GM18511 (cell line): ENCODE results near the gene CFAP221.
"Not testable (repeated sequence)": the region's sequence is repeated elsewhere in the genome, so short reads cannot be mapped to it uniquely, and the experiment has no call there.

Experiments used
- ATAC-seq: cut with Tn5 transposase; IDR thresholded peaks from one replicate; pipeline ENCODE4 v1.9.1; 2021; ENCODE audit warnings: mild to moderate bottlenecking, moderate library complexity; ENCODE audit not compliant: unreplicated experiment

Gene CFAP221

GRCh38 chr2:119584469-119584868 lies 40.2 kb downstream of the CFAP221 start:
- ATAC-seq: no peak

DNA sequence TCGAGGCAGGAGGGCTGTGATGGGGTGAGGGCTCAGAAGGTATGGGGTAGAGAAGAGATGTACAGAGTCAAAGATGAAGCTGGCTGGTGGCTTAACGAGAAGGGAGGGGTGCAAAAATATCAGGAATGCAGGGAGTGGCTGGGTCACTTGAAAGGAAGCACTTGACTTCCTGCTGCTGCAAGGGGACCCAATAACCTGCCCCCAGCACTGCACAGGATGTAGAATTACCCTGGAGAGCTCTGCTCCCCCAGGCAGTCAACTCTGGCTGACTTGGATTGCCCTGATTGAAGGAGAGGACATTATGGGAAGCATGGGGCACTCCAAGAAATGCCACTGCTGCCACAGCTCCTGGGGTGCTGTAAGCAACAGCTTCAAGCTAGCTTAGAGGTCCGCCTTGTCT lies 41.8 kb downstream of the CFAP221 start:
- no peak for ATAC-seq

- no peak for ATAC-seq
These were observed 46.6 kb downstream of the CFAP221 start for GRCh38 chr2:119590873-119591272.

DNA sequence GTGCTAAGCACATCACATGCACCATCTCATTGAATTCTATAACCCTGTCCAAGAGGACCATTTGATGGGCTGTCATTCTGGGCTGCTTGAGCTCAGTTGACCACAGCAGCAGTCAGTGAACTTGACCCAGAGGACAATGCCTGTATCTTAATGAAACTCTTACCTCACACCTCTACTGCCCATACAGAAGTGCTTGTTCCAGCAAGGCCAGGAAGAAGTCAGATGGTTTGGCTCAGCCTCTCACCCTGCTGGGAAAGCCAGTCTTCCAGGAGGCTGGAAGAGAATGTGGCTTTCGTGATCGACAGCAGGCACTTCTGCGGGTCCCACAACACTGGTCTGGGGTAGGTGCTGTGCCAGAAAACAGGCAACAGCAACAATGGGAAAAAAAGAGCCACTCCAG lies 47.3 kb downstream of the CFAP221 start:
- no peak for ATAC-seq

- ATAC-seq: no peak
These were observed 48.2 kb downstream of the CFAP221 start for GRCh38 chr2:119592436-119592835.

DNA sequence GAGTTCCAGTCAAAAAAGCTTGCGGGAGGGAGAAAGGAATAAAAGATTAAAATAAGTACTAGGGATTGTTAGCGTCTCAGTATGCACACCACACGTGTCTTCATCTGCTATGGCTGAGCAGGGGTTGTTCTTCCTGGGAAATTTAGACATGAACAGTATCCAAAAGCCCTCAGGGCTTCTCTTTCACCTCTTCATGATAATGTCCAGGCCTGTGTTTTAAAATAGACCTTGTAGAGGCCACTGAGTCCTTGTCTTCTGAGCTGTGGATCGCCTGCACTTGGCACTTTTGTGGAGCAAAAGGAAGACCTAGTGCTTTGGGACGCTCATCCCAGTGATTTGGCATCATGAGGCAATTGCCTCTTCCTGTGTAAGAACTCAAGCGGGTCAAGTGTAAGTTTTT lies 52.4 kb downstream of the CFAP221 start:
- ATAC-seq: no peak

GRCh38 chr2:119598596-119599263 lies 54.5 kb downstream of the CFAP221 start:
- no peak for ATAC-seq

DNA sequence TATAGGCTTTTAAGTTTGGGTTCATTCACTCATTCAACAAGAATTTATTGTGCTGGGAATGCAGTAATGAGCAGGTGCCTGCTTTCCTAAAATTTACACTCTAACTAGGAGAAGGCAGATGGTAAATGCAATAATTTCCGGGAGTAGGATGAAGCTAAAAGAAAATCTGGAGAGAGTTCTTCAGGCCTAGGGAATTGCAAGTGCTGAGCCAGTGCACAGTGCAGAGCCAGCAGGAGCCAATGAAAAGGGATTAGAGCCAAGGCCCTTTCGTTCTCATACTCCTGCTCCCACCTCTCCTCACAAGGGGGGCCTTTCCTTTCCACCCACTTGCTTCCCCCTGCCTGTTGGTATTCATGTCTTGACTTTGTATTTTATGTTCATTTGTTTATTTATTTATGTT lies 55.1 kb downstream of the CFAP221 start:
- no peak for ATAC-seq

- no peak for ATAC-seq
These were observed 60.8 kb downstream of the CFAP221 start for GRCh38 chr2:119605096-119605495.

- ATAC-seq: no peak
These were observed 62.4 kb downstream of the CFAP221 start for GRCh38 chr2:119606674-119607073.

DNA sequence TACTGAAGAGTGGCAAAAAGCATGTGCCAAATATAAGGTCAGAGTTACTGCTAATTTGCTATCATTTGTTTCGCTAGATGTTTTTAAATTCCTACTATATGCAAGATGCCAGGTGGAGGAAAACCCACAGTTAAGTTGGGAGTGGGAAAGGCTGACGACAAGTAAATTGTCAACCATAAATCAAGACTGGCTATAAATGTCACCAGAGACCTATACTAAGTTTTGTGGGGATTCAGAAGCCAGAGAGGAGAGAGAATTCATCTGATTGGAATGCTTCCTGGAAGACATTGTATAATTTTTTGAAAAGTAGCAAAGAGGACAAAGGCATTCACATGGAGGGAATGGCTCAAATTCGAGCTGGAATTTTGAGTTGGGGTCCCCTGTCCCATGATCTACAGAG lies 64.3 kb downstream of the CFAP221 start:
- ATAC-seq: no peak

DNA sequence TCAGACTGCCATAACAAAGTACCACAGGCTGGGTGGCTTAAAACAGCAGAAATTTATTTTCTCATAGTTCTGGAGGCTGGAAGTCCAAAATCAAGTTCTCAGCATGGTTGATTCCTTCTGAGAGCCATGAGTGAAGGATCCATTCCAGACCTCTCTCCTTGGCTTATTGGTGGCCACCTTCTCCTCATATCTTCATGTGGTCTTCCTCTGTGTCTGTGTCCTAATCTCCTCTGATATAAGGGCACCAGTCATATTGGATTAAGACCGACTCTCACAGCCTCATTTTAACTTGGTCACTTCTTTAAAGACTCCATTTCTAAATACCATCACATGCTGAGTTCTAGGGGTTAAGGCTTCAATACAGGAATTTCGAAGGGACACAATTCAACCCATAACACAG lies 65.1 kb downstream of the CFAP221 start:
- ATAC-seq: no peak

GRCh38 chr2:119614140-119614539 lies 69.9 kb downstream of the CFAP221 start:
- ATAC-seq: not testable (repeated sequence)

DNA sequence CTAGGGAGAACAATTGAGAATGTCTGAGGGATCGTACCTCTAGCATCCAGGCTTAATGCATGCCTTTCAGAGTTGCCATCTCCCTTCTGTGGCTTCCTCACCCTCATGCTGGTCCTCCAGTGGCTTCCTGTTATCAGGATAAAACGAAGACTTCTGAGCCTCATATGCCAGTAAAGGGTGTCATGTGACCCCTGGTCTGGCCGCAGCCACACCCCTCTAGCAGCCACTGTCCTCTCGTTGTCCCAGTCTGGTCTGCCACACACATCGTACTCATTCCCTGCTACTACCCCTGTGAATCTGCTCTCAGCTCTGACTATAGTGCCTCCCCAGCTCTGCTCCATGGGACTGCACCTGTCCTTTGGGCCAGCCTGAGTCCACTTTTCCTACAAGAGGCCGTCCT lies 72.2 kb downstream of the CFAP221 start:
- no peak for ATAC-seq

GRCh38 chr2:119617455-119617854 lies 73.2 kb downstream of the CFAP221 start:
- no peak for ATAC-seq

DNA sequence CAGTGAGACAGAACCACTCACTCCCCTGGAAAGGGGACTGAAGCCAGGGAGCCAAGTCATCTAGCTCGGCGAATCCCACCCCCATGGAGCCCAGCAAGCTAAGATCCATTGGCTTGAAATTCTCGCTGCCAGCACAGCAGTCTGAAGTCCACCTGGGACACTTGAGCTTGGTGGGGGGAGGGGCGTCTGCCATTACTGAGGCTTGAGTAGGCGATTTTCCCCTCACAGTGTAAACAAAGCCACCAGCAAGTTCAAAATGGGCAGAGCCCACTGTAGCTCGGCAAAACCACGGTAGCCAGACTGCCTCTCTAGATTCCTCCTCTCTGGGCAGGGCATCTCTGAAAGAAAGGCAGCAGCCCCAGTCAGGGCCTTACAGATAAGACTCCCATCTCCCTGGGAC lies 74.5 kb downstream of the CFAP221 start:
- ATAC-seq: not testable (repeated sequence)

DNA sequence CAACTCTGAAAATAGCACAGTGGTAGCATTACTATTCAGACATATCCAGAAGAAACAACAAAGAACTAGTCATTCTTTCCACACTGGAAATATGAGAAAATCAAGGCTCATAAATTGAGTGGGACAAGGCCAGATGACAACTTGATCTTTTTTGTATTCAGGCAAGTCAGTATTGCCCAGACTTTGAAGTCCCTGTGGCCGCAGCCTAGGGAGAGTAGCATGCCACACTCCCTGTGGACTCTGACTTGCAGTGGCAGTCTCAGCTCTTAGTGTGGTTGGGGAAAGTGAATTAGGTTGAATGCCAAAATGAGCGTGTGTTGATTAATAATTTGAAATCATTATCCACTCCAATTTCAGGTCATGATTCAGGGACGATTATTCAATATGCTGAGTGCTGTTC lies 81.0 kb downstream of the CFAP221 start:
- ATAC-seq: no peak

DNA sequence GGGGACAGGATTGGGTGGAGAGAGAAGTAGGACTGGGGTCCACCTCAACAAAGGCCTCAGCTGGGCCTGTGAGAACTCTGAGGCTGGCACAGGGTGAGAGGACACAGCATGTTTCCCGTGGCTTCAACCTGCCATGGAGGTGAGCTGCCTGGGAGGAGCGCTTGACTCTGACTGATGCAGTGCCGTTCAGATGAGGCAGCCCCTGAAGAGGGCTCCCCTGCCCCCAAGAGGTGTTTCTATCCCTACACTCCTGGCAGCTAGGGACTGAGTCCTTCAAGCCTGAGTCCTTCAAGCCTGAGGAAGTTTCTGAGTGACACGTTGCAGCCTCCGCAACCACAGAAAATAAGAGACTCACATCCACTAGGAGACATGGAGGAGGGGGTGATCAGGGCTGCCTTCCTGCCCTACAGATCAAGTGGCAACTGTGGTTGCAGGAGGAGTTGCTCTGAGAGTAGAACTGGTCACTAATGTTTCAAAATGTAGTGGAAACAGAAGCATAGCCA lies 85.1 kb downstream of the CFAP221 start:
- no peak for ATAC-seq

- no peak for ATAC-seq
These were observed 85.9 kb downstream of the CFAP221 start for GRCh38 chr2:119630121-119630520.

GRCh38 chr2:119637371-119637770 lies 93.1 kb downstream of the CFAP221 start:
- no peak for ATAC-seq

GRCh38 chr2:119638246-119638645 lies 94.0 kb downstream of the CFAP221 start:
- ATAC-seq: no peak

DNA sequence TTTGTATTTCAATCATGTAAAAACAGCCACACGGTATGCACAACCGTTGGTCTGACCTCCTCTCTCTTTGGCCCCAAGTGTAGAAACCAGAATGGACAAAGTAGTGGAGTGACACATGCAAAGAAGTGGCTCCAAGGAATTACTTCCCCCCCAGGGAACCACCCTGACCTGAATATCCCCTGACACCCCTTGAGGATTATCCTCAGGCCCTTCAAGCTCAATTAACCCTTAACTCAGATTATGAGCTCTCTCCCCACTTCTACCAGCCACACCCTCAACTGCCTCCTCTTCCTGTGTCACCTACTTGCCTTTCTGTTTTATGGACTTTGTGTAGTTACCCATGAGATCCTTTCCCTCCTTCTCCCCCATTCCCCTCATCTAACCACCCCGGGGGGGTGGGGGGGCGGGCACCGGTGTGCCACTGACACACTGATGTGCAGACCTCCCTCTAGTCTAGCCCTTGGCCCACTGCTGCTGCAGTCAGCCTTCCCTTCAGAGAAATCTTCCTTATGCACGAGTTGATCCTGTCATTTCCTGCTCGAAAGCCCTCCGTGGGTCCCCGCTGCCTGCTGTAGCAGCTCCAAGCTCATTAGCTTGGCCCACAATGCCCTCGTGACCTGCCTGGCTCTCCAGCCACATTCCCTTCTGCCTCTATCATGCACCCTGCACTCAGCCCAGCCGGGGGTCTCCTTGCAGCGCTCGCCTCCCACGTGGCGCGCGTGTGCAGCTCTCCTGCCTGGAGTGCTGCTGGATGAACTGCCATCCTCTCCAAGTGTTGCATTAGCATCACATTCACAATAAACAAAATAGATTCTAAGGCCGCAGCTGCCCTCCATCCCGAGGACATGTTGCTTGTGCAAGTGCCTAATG lies 94.7 kb downstream of the CFAP221 start:
- ATAC-seq: no peak
